ENCODE measurements around the gene CLIC6. TPM values are rescaled to one million over a fixed set of nuclear protein-coding genes. Genes with fewer than 3 reads are reported as not detected.
A peak's percentile ranks its signal among the peaks of the same experiment; 100 is the strongest.
"Not testable (repeated sequence)": the region's sequence is repeated elsewhere in the genome, so short reads cannot be mapped to it uniquely, and the experiment has no call there.

The CLIC6 gene
- total RNA-seq, 2 donors from 2014 or later: 3.0 to 5.0 TPM

GRCh38 chr21:34715518-34715917 lies 46.7 kb downstream of the CLIC6 start:
- intact Hi-C loops (cut with DNase I): no loop called here
- DNase-seq (ENCODE audit: low spot score): no peak

GRCh38 chr21:34715985-34716596 lies 47.3 kb downstream of the CLIC6 start:
- intact Hi-C loops (cut with DNase I): no loop called here
- no peak for DNase-seq (ENCODE audit: low spot score)

GRCh38 chr21:34718529-34718928 lies 49.7 kb downstream of the CLIC6 start:
- DNase-seq (ENCODE audit: low spot score); intact Hi-C loops (cut with DNase I): not testable (repeated sequence)

GRCh38 chr21:34722684-34723300 lies 54.0 kb downstream of the CLIC6 start:
- intact Hi-C loops (cut with DNase I): no loop called here
- no peak for DNase-seq (ENCODE audit: low spot score)

- intact Hi-C loops (cut with DNase I): no loop called here
- no peak for DNase-seq (ENCODE audit: low spot score)
Measured at GRCh38 chr21:34724131-34724856, 55.5 kb downstream of the CLIC6 start.

GRCh38 chr21:34724857-34725195 lies 56.0 kb downstream of the CLIC6 start:
- no peak for DNase-seq (ENCODE audit: low spot score)
- intact Hi-C loops (cut with DNase I): no loop called here

GRCh38 chr21:34726627-34727337 lies 58.0 kb downstream of the CLIC6 start:
- intact Hi-C loops (cut with DNase I): no loop called here
- no peak for DNase-seq (ENCODE audit: low spot score)

- DNase-seq (ENCODE audit: low spot score): no peak
- intact Hi-C loops (cut with DNase I): no loop called here
Measured at GRCh38 chr21:34728479-34728878, 59.7 kb downstream of the CLIC6 start.

- intact Hi-C loops (cut with DNase I): no loop called here
- DNase-seq (ENCODE audit: low spot score): no peak
Measured at GRCh38 chr21:34730194-34730593, 61.4 kb downstream of the CLIC6 start.

- intact Hi-C loops (cut with DNase I): no loop called here
- DNase-seq (ENCODE audit: low spot score): no peak
Measured at GRCh38 chr21:34730756-34731445, 62.1 kb downstream of the CLIC6 start.

GRCh38 chr21:34732388-34732821 lies 63.6 kb downstream of the CLIC6 start:
- intact Hi-C loops (cut with DNase I): no loop called here
- no peak for DNase-seq (ENCODE audit: low spot score)

- no peak for DNase-seq (ENCODE audit: low spot score)
- intact Hi-C loops (cut with DNase I): no loop called here
Measured at GRCh38 chr21:34733852-34734251, 65.1 kb downstream of the CLIC6 start.

GRCh38 chr21:34734696-34735095 lies 65.9 kb downstream of the CLIC6 start:
- no peak for DNase-seq (ENCODE audit: low spot score)
- intact Hi-C loops (cut with DNase I): no loop called here

- intact Hi-C loops (cut with DNase I): no loop called here
- DNase-seq (ENCODE audit: low spot score): no peak
Measured at GRCh38 chr21:34736116-34736874, 67.5 kb downstream of the CLIC6 start.

- intact Hi-C loops (cut with DNase I): no loop called here
- DNase-seq (ENCODE audit: low spot score): no peak
Measured at GRCh38 chr21:34737115-34737514, 68.3 kb downstream of the CLIC6 start.

- no peak for DNase-seq (ENCODE audit: low spot score)
- intact Hi-C loops (cut with DNase I): loop anchor here (10.0 kb wide), 2 partner anchors 505 to 1285 kb away; no protein-coding TSS in a partner anchor
Measured at GRCh38 chr21:34740198-34740597, 71.4 kb downstream of the CLIC6 start.

- intact Hi-C loops (cut with DNase I): loop anchor here (10.0 kb wide), 2 partner anchors 502 to 1282 kb away; no protein-coding TSS in a partner anchor
- no peak for DNase-seq (ENCODE audit: low spot score)
Measured at GRCh38 chr21:34743285-34743684, 74.5 kb downstream of the CLIC6 start.

GRCh38 chr21:34743831-34744230 lies 75.0 kb downstream of the CLIC6 start:
- intact Hi-C loops (cut with DNase I): loop anchor here (10.0 kb wide), 2 partner anchors 501 to 1281 kb away; no protein-coding TSS in a partner anchor
- DNase-seq (ENCODE audit: low spot score): peak; percentile 93

GRCh38 chr21:34744801-34745200 lies 76.0 kb downstream of the CLIC6 start:
- intact Hi-C loops (cut with DNase I): loop anchor here (10.0 kb wide), 2 partner anchors 500 to 1280 kb away; no protein-coding TSS in a partner anchor
- DNase-seq (ENCODE audit: low spot score): no peak
